Vagina (tissue), 2 donors: ENCODE results near the gene STK17B. TPM values are rescaled to one million over a fixed set of nuclear protein-coding genes. Genes with fewer than 3 reads are reported as not detected.

Experiments used
- DNase-seq, 2 donors: peaks; one replicate each; pipeline ENCODE4 v3.0.0-alpha.2; 2017; ENCODE audit errors: extremely low spot score in 2 of 2
- H3K27ac ChIP-seq: fragments of 200-600 bp; sonication (generic); one replicate; pipeline ENCODE4 v1.5.1; 2019
- H3K27me3 ChIP-seq: fragments of 200-600 bp; sonication (generic); one replicate; pipeline ENCODE4 v1.5.1; 2019
- H3K36me3 ChIP-seq, 2 donors: fragments of 200-600 bp; sonication (generic); one replicate each; pipeline ENCODE4 v1.5.1; 2017 to 2019
- H3K4me1 ChIP-seq: fragments of 200-600 bp; sonication (generic); one replicate; pipeline ENCODE4 v1.5.1; 2019
- H3K4me3 ChIP-seq, 2 donors: fragments of 200-600 bp; sonication (generic); 1 replicate in 1 of 2; 2 replicates in 1 of 2; pipeline ENCODE4 v1.5.1; 2016 to 2019
- H3K9me3 ChIP-seq: fragments of 200-600 bp; sonication (generic); one replicate; pipeline ENCODE4 v1.5.1; 2019
- POLR2A ChIP-seq, 2 donors: fragments of 450-650 bp; IDR thresholded peaks; one replicate each; pipeline ENCODE4 v1.6.1; 2017; ENCODE audit warnings: antibody characterized with exemption in 2 of 2, mild to moderate bottlenecking in 2 of 2, moderate library complexity in 2 of 2
- POLR2AphosphoS5 ChIP-seq, 2 donors: sonication (generic); formaldehyde crosslinking; IDR thresholded peaks; one replicate each; pipeline ENCODE4 v1.9.0; 2017; ENCODE audit warnings: antibody characterized with exemption in 2 of 2, mild to moderate bottlenecking in 2 of 2, low read depth in 1 of 2; ENCODE audit not compliant: insufficient read depth in 1 of 2
- intact Hi-C: fragments of 100-400 bp; cut with DNase I; formaldehyde crosslinking; loops from one replicate; pipeline ENCODE4 v1.15.1; 2023
- total RNA-seq: library from RNA; depleted of rRNA; stranded (reverse); fragments of >200 nt; gene quantifications from one replicate; pipeline ENCODE4 v1.2.3, GENCODE V29; 2016
- TF ChIP-seq, protein P1 (sequence below), 3 experiments: fragments of 450-650 bp in 2 of 3; fragments of 200-600 bp in 1 of 3; sonication (generic) in 1 of 3; IDR thresholded peaks; one replicate each; pipeline ENCODE4 v1.5.1; 2017 to 2019; ENCODE audit warnings: antibody characterized with exemption in 3 of 3, mild to moderate bottlenecking in 2 of 3, moderate library complexity in 2 of 3

Gene STK17B
- total RNA-seq, 1 donor from 2014 or later = 24.3 TPM

DNA sequence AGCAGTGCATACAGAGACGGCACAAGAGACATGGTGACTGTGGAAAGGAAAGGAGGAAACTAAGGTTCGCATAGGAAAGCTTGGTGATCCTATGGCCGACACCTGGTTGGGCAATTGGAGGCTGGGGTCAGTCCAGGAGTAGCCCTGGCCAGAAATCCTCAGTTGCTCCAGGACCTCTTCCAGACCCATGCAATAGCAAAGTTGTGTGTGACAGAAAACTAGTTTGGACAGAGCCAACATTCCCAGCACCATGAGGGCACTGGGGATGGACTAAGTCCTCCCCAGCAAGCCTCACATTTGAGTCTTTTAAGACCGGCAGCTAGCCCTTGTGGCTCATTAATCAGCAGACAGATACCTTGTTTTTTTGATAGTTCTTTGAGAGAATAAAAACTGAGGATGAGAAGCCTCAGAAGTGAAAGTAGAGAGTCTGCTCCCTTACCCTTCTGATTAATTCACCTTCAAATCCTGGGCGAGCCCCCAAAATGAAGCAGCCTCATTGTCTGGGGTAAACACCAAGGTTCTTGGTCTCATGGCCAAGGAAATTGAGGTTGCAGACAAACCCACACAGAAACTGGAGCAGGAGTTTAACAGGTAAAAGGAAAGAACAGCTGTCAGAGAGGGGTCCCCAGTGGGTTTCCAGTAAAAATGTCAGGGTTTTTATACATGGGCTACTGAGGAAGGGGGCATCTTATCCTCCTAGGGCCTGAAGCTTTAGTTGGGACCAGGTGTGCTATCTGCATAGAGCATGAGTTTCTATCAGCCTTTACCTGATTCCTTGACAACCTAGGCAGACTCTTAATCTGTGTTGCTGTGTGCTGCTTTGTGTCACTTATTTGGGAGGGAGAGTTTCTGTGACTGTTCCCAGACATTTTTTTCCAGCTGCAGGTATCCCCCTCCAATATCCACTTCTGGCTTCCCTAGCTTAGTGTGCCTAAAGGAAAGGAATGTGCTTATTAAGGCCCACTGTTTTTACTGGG, 39.1 kb downstream of the STK17B start:
- Histone ChIP-seq H3K4me1 (no peaks in the 10 kb centered on the region), H3K9me3 (peaks cover 35% of the 10 kb centered on the region), H3K36me3 (peaks cover 0 to 20% of the 10 kb centered on the region in 2 donors), H3K4me3 (no peak overlapping the region), H3K27me3 (no peaks in the 10 kb centered on the region), H3K27ac (no peak overlapping the region)
- TF ChIP-seq, protein P1, sequence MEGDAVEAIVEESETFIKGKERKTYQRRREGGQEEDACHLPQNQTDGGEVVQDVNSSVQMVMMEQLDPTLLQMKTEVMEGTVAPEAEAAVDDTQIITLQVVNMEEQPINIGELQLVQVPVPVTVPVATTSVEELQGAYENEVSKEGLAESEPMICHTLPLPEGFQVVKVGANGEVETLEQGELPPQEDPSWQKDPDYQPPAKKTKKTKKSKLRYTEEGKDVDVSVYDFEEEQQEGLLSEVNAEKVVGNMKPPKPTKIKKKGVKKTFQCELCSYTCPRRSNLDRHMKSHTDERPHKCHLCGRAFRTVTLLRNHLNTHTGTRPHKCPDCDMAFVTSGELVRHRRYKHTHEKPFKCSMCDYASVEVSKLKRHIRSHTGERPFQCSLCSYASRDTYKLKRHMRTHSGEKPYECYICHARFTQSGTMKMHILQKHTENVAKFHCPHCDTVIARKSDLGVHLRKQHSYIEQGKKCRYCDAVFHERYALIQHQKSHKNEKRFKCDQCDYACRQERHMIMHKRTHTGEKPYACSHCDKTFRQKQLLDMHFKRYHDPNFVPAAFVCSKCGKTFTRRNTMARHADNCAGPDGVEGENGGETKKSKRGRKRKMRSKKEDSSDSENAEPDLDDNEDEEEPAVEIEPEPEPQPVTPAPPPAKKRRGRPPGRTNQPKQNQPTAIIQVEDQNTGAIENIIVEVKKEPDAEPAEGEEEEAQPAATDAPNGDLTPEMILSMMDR (IDR thresholded peaks at IDR 0.05) = no peak
- no peak for TF ChIP-seq POLR2AphosphoS5 (IDR thresholded peaks at IDR 0.05; ENCODE audit: insufficient read depth in 1 of 2, low read depth in 1 of 2)
- TF ChIP-seq POLR2A (IDR thresholded peaks at IDR 0.05) = no peak
- intact Hi-C loops = no loop called here
- no peak for DNase-seq

DNA sequence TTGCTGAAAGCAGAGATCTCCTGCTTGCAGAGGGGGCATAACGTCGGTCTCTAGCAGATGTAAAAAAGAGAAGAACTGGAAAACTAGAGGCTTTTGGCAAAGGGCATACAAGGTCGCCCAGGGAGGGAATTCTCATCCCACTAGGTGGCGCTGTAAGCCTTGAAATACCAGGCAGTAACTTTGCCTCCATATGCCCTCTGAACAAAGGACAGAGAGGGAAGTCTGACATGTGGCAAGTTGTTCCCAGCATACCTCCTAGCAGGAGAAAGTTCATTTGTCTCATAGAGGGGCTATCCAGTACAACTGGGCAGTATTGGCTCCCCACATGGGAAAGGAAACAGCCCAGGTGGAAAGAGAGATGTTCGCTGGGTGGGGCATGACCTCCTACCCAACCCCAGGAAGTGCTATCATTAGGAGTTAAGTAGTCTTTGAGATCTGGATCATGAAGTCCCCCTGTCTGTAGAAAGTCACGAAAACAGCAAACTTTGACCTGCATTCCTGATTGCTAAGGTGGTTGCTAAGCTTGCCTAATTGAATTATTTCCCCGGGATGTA, 39.9 kb downstream of the STK17B start:
- no peaks in the 10 kb centered on the region for H3K4me1 ChIP-seq
- peaks cover 35% of the 10 kb centered on the region for H3K9me3 ChIP-seq
- no peak for DNase-seq
- peaks cover 0 to 12% of the 10 kb centered on the region in 2 donors for H3K36me3 ChIP-seq
- intact Hi-C loops = no loop called here
- no peaks in the 10 kb centered on the region for H3K27me3 ChIP-seq
- no peak overlapping the region for H3K27ac ChIP-seq
- TF ChIP-seq, protein P1 (IDR thresholded peaks at IDR 0.05) = no peak
- TF ChIP-seq POLR2AphosphoS5 (IDR thresholded peaks at IDR 0.05; ENCODE audit: insufficient read depth in 1 of 2, low read depth in 1 of 2) (no peak), POLR2A (IDR thresholded peaks at IDR 0.05) (no peak)
- H3K4me3 ChIP-seq = no peak overlapping the region

DNA sequence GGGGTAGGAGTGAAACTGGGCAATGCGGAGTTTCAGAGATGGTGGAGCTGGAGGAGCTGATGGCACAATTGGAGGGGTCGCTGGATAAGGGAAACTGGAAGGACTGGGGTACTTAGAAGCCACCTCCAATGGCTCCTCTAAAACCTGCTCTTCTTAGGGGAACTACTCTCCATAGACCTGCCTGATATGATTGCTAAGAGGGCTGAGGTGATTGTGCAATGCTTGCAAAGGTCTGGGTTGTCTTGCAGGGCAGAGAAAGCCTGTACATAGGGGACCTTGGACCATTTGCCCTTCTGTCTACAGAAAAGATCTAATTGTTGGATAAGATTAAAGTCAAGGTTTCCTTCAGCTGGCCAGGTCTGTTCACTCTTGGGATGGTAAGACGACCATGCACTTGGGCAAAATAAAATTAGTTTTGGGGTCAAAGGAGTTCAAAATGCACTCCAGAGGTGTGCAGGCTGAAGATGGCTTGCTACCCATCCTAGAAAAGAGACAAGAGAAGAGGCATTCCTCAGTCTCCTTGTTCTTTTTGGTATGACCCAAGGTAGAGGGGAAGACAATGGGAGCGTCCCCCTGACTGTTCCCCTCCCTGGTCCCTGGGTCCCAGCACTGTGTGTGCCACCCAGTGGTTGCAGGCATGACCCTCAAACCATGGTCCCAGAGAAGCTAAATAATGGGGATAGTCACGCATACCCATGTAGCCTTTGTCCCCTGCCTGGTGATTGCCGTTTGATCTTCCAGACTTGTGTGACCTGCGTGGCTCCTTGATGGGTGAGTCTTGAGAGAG, 41.1 kb downstream of the STK17B start:
- intact Hi-C loops = no loop called here
- Histone ChIP-seq H3K27ac (no peak overlapping the region), H3K27me3 (no peaks in the 10 kb centered on the region), H3K36me3 (no peaks in the 10 kb centered on the region), H3K4me1 (no peaks in the 10 kb centered on the region), H3K4me3 (no peak overlapping the region), H3K9me3 (peaks cover 35% of the 10 kb centered on the region)
- no peak for DNase-seq
- TF ChIP-seq, protein P1 (IDR thresholded peaks at IDR 0.05) = no peak
- no peak for TF ChIP-seq POLR2A (IDR thresholded peaks at IDR 0.05)
- TF ChIP-seq POLR2AphosphoS5 (IDR thresholded peaks at IDR 0.05; ENCODE audit: insufficient read depth in 1 of 2, low read depth in 1 of 2) = no peak

DNA sequence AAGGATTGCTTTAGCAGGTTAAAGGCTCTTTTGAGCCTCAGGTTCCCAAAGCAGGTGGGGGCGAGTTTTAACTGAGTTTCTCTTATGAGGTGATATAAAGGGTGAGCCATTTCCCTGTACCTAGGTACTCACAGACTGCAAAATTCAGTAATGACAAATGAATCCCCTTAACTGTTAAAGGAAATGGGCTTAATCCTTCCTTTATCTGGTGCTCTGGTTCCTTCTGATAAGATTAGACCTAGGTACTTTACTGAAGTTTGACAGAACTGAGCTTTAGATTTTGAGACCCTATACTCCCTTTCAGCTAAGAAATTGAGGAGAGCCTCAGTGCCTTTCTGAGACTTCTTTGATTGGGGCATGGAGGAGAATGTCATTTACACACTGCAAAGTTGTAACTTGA, 42.6 kb downstream of the STK17B start:
- no peak for DNase-seq
- no peaks in the 10 kb centered on the region for H3K36me3 ChIP-seq
- H3K4me1 ChIP-seq = no peaks in the 10 kb centered on the region
- TF ChIP-seq, protein P1 (IDR thresholded peaks at IDR 0.05) = no peak
- TF ChIP-seq POLR2AphosphoS5 (IDR thresholded peaks at IDR 0.05; ENCODE audit: insufficient read depth in 1 of 2, low read depth in 1 of 2) (no peak), POLR2A (IDR thresholded peaks at IDR 0.05) (no peak)
- intact Hi-C loops = no loop called here
- H3K9me3 ChIP-seq = peaks cover 28% of the 10 kb centered on the region
- no peak overlapping the region for H3K4me3 ChIP-seq
- H3K27ac ChIP-seq = no peak overlapping the region
- H3K27me3 ChIP-seq = no peaks in the 10 kb centered on the region
